NT2/D1 (cell line): ENCODE results near the gene M1AP.
"Not testable (repeated sequence)": the region's sequence is repeated elsewhere in the genome, so short reads cannot be mapped to it uniquely, and the experiment has no call there.

Source experiments
- DNase-seq: peaks from one replicate; pipeline ENCODE4 v3.0.0-alpha.2; 2011; ENCODE audit warnings: low read depth, low spot score
- H3K27me3 ChIP-seq: 2 replicates; pipeline ENCODE4 v1.6.0; 2011; ENCODE audit warnings: mild to moderate bottlenecking; ENCODE audit not compliant: insufficient read length, insufficient read depth
- H3K36me3 ChIP-seq: 2 replicates; pipeline ENCODE4 v1.6.1; 2011; ENCODE audit warnings: mild to moderate bottlenecking, low read length, mixed read lengths; ENCODE audit not compliant: insufficient read depth, insufficient read length
- H3K4me1 ChIP-seq: 2 replicates; pipeline ENCODE4 v1.5.1; 2011; ENCODE audit not compliant: insufficient read depth, insufficient read length
- H3K4me3 ChIP-seq: 2 replicates; pipeline ENCODE4 v1.5.1; 2011; ENCODE audit warnings: low read depth; ENCODE audit not compliant: insufficient read length
- H3K9ac ChIP-seq: 2 replicates; pipeline ENCODE4 v1.6.0; 2011; ENCODE audit warnings: low read depth; ENCODE audit not compliant: insufficient read length
- H3K9me3 ChIP-seq: 2 replicates; pipeline ENCODE4 v1.5.1; 2011; ENCODE audit warnings: mild to moderate bottlenecking, low read length; ENCODE audit not compliant: insufficient read depth
- SUZ12 ChIP-seq: IDR thresholded peaks from 2 replicates; pipeline ENCODE4 v1.6.1; 2011; ENCODE audit not compliant: insufficient read length, insufficient read depth; ENCODE audit errors: extremely low read depth
- YY1 ChIP-seq: IDR thresholded peaks from 2 replicates; pipeline ENCODE4 v1.6.1; 2011; ENCODE audit not compliant: insufficient read length, insufficient read depth
- ZNF274 ChIP-seq: IDR thresholded peaks from 2 replicates; pipeline ENCODE4 v1.6.1; 2011; ENCODE audit warnings: mild to moderate bottlenecking, low read depth, low read length

M1AP gene

GRCh38 chr2:74569686-74570085 is 78.4 kb downstream of the M1AP start:
- H3K9ac ChIP-seq: no peak overlapping the region
- peaks cover 4% of the 10 kb centered on the region for H3K36me3 ChIP-seq
- no peaks in the 10 kb centered on the region for H3K9me3 ChIP-seq
- H3K4me3 ChIP-seq: no peak overlapping the region
- DNase-seq: no peak
- TF ChIP-seq ZNF274 (no peak), YY1 (no peak)
- H3K27me3 ChIP-seq: no peaks in the 10 kb centered on the region
- no peaks in the 10 kb centered on the region for H3K4me1 ChIP-seq

- no peaks in the 10 kb centered on the region for H3K27me3 ChIP-seq
- H3K9me3 ChIP-seq: no peaks in the 10 kb centered on the region
- H3K36me3 ChIP-seq: peaks cover 4% of the 10 kb centered on the region
- H3K9ac ChIP-seq: no peak overlapping the region
- H3K4me1 ChIP-seq: no peaks in the 10 kb centered on the region
- TF ChIP-seq SUZ12 (no peak), ZNF274 (no peak), YY1 (no peak)
- no peak for DNase-seq
- no peak overlapping the region for H3K4me3 ChIP-seq
These were observed 80.2 kb downstream of the M1AP start for GRCh38 chr2:74567881-74568280.

- H3K9ac ChIP-seq: no peak overlapping the region
- H3K4me1 ChIP-seq: no peaks in the 10 kb centered on the region
- no peak for DNase-seq
- peaks cover 4% of the 10 kb centered on the region for H3K36me3 ChIP-seq
- no peak overlapping the region for H3K4me3 ChIP-seq
- TF ChIP-seq SUZ12 (no peak), YY1 (no peak), ZNF274 (no peak)
- no peaks in the 10 kb centered on the region for H3K9me3 ChIP-seq
- no peaks in the 10 kb centered on the region for H3K27me3 ChIP-seq
These were observed 81.4 kb downstream of the M1AP start for GRCh38 chr2:74566754-74567085.

- no peak overlapping the region for H3K4me3 ChIP-seq
- no peak for DNase-seq
- H3K4me1 ChIP-seq: no peaks in the 10 kb centered on the region
- no peak overlapping the region for H3K9ac ChIP-seq
- TF ChIP-seq ZNF274 (no peak), SUZ12 (no peak), YY1 (no peak)
- H3K9me3 ChIP-seq: no peaks in the 10 kb centered on the region
- H3K27me3 ChIP-seq: peaks cover 2% of the 10 kb centered on the region
- peaks cover 4% of the 10 kb centered on the region for H3K36me3 ChIP-seq
These were observed 81.9 kb downstream of the M1AP start for GRCh38 chr2:74566076-74566753.

- Histone ChIP-seq H3K4me1 (peaks cover 6% of the 10 kb centered on the region), H3K4me3 (no peak overlapping the region), H3K9me3 (no peaks in the 10 kb centered on the region), H3K27me3 (peaks cover 2% of the 10 kb centered on the region), H3K9ac (no peak overlapping the region), H3K36me3 (peaks cover 4% of the 10 kb centered on the region)
- DNase-seq: no peak
- TF ChIP-seq SUZ12 (no peak), YY1 (no peak), ZNF274 (no peak)
These were observed 83.9 kb downstream of the M1AP start for GRCh38 chr2:74564222-74564621.

- H3K4me1 ChIP-seq: peaks cover 6% of the 10 kb centered on the region
- TF ChIP-seq SUZ12 (no peak), ZNF274 (no peak), YY1 (no peak)
- H3K9ac ChIP-seq: no peak overlapping the region
- H3K4me3 ChIP-seq: no peak overlapping the region
- no peak for DNase-seq
- H3K36me3 ChIP-seq: no peaks in the 10 kb centered on the region
- no peaks in the 10 kb centered on the region for H3K9me3 ChIP-seq
- peaks cover 2% of the 10 kb centered on the region for H3K27me3 ChIP-seq
These were observed 85.9 kb downstream of the M1AP start for GRCh38 chr2:74562126-74562775.

GRCh38 chr2:74561022-74561421 is 87.1 kb downstream of the M1AP start:
- H3K9me3 ChIP-seq, H3K9ac ChIP-seq, H3K4me3 ChIP-seq, DNase-seq, H3K27me3 ChIP-seq, H3K4me1 ChIP-seq: not testable (repeated sequence)
- H3K36me3 ChIP-seq: peaks cover 12% of the 10 kb centered on the region
